A204.1 (cell line): ENCODE measurements around the gene BMP5.

ENCODE experiments used
- FAIRE-seq: peaks from 2 replicates; lab custom pipeline; 2012; peaks lifted over from hg19 to GRCh38; lab: Jason Lieb, UNC

BMP5 gene

DNA sequence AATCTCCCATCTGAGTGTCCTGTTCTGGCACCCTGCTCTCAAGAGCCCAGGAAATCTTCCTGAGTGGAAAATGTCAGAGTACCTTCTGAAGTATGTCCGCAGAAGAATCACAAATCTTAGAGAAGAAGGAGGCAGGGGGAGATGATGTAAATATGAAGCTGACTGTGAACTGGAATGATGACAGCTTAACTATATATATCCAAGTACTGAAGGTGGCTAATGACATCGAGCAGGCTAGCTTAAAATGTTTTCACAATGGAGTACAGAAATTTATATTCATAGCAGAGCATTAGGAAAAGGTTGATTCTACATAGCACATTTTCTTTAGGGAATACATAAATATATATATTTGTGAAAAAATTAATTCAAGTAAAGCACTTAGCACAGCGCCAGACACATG is 64.3 kb downstream of the BMP5 start:
- FAIRE-seq, result no peak

DNA sequence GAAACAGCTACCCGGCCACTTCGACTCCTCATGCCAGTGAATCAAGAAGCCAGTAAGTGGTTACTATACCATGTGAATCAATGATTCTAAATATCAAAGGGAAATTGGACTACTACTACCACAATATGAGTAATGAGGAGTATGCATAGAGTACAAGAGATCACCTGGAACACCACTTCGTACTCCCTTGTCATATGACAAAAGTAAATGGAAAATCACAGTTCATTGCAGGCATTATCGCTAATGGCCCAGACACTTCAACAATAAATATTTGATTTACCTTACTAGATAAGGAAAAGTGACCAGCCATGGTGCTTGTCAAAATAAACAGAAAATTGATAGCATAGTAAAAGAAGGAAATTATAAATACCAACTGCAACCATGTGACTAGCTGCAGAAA is 73.1 kb downstream of the BMP5 start:
- FAIRE-seq, result no peak

DNA sequence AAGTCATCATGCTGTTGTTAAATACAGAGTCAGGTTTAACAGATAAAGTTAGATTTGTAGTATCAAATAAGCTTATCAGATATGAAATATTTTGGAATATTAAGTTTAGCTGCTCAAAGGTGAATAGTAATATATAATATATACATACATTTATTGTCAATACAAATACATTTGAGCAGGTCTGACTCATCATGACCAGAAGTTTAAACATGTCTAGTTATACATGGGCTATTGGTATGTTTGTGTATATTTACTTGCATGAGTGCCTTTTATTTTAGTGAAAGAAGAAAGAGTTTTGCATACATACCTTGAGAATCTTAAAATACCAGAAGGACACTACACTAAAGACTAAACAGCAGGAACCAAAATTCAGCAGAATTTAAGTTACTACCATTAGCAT is 76.8 kb downstream of the BMP5 start:
- FAIRE-seq, result no peak

DNA sequence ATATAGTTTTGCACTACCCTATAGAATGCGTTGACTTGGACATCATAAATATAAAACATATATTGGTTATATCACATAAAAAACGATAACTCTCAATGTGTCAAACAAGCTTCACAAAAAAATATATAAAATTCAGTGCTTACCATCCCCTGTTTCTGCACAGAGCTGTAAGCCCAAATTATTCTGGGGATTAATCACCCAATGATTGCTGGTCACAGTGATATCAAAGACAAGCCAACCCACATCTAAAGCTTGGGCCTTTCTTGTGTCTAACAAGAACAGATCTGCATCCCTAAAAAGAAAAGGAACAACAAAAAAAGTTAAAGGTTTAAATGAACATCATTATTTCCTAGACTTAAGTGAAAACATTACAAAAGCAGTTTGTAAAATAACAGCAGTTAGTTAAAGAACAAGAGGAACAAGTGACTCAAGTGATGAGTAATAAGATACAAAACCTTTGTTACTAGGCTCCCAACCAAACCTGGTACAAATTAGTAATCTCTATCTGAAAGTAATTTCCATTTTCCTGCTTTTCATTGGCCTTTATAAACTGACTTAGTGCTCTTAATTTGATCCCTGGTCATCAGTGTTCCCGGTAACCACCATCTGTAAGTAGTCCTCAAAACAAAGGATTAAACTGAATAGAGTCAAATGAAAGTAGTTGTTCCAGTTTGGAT is 81.1 kb downstream of the BMP5 start:
- no peak for FAIRE-seq

- no peak for FAIRE-seq
These were observed 90.1 kb downstream of the BMP5 start for GRCh38 chr6:55785273-55785672.

GRCh38 chr6:55782275-55782674 is 93.1 kb downstream of the BMP5 start:
- FAIRE-seq, result no peak

DNA sequence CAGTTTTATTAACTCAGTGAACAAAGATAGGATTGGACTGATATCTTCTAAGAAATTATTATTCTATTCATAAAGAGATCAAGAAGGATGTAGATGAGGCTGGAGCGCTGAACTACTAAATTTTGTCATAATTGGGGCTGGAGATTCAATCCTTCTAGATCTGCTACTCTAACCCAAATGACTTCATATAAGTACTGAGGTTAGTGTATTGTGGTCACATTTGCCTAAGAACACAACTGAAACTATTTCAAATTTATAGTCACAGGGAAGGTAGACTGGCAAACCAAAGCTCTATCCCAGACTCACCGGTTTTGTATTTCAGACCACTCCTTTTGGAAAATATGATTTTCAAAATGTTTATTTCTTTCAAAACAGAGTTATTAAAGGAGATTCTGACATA is 96.7 kb downstream of the BMP5 start:
- no peak for FAIRE-seq

GRCh38 chr6:55777469-55777868 is 97.9 kb downstream of the BMP5 start:
- FAIRE-seq, result no peak

- no peak for FAIRE-seq
These were observed 99.3 kb downstream of the BMP5 start for GRCh38 chr6:55776113-55776512.

DNA sequence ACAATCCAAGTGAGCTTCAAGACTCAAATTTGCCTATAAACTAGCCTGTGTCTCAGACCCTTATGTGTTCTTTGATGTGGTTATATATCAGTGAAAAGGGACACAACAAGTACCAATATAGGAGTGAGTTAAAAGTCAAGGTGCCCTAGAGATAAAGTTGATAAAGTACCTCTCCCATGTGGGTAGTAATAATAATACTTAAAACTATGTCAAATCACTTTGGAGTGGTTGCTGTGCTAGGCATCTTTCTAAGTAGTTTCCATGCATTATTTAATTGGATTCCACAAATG is 100.4 kb downstream of the BMP5 start:
- FAIRE-seq, result no peak

- no peak for FAIRE-seq
These were observed 100.9 kb downstream of the BMP5 start for GRCh38 chr6:55774286-55775028.

GRCh38 chr6:55773620-55774216 is 101.7 kb downstream of the BMP5 start:
- FAIRE-seq, result no peak

DNA sequence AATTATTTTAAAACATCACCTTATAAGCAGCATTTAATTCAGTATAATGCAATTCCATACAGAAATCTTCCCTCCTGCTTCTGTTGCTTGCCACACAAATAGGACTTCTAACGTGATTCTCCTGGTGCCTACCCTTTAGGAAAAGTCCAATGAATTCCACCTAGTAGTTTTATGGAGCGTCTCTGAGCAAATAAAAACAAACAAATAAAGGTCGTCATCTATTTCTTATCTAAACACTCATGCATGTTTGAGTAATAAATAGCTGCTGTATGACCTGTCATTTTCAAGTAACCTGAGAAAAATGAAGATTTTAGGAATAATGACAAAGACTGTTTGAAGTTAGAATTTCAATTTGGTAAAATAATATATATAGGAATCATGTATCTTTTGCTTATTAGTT is 102.7 kb downstream of the BMP5 start:
- no peak for FAIRE-seq

- no peak for FAIRE-seq
These were observed 115.9 kb downstream of the BMP5 start for GRCh38 chr6:55759536-55759935.

DNA sequence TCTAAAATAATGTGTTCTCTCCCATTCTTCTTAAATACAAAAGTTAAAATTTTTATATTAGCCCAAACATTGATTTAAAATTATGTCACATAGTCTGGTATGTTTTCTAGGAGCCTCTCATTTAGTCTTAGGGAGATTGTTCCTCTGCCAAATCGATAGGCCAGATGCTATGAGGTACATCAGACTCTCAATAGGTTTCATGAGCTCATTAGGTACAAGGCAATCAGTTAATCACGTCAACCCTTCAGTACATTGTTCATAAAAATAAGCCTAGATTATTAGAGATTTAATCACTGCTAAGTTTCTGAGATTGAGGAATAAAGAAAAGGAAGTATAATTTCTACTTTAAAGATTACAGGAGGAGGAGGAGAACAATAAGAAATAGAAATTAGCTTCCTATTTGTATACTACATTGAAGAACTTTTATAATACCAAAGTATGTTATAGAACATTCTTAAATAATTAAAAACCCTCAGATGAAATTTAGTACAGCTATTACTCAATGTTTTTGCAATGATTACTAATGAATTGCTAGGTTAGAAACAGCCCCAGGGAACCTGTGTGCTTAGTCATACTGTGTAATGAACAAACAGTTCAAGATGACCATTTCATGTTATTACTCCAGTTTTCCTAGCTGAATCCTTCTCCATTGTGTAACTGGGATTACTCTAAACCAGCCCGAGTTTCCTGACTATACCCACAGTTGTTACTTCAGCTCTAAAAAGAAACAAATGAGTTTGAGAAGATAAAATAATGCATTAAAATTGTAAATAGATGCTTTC is 117.0 kb downstream of the BMP5 start:
- no peak for FAIRE-seq

DNA sequence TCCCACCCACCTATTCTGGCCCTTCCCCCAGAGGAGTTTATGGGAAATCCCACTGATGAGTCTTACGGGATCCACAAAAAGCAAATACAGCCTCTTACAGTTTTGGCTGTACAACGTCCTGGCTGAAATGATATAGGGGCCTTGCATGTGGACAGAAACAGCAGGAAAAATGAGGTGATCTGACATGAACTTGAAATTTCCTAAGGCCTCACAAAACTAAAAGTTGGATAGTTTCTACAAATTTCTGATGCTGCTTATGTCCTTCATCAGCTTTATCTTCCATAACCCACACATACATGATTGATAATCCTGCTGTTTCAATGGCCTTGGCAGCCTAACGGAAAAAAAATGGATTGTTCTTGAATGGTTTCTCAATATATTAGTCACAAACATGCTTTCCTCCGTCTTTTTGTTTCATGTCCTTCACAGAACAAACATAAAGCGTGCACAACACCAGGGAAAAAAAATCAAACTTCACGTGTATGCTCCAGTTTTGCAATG is 118.8 kb downstream of the BMP5 start:
- no peak for FAIRE-seq

GRCh38 chr6:55748880-55749279 is 126.5 kb downstream of the BMP5 start:
- no peak for FAIRE-seq

GRCh38 chr6:55746473-55746872 is 128.9 kb downstream of the BMP5 start:
- FAIRE-seq, result no peak

DNA sequence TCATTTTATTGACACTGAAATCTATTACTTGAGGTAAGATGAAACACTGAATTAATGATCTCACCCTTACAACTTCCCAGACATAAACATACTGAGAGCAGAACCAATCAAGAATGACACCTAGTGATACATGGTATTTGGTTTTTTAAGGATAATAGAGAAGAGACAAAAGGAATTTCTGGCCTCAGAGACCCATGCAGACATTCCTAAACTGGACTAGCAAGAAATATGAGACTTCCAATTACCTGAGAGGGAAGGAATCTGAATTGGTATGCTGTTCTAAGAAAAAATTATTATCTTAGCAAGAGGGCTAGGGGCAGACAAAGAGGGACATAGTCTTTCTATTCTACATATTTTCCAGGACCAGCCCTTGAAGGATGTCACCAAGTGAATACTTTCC is 141.1 kb downstream of the BMP5 start:
- FAIRE-seq, result no peak

GRCh38 chr6:55729665-55730064 is 145.7 kb downstream of the BMP5 start:
- no peak for FAIRE-seq

DNA sequence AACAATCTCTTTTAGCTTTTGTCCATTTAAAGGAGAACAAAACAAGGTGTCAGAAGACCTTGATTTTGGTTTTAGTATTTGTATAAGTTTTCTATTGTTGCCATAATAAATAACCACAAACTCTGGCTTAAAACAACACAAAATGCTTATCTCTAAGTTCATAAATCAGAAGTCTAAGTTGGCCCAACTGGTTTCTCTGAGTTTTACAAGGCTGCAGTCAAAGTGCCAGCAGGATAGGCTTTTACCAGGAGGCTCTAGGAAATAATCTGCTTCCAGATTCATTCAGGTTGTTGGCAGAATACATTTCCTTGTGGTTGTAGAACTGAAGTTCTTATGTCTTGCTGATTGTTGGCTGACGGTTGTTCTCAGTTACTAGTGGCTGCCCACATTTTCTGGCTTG is 149.2 kb downstream of the BMP5 start:
- FAIRE-seq, result no peak

DNA sequence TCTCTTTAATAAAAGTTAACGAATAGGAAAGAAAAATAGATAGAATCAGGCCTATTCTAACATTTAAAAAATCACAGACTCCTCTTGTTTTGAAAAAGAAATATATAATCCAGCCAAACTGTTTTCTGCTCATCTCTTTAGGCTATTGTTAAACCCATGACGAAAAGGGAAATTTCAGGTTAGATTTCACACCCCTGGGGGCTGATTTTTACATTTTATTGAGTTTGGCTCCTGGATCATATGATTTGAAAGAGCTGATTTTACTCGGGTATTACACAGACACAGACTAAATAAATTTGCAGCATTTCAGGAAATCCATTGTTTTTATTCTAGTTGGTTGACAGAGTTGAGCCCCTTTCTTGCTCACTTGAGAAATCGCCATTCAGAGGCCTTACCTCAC is 160.6 kb downstream of the BMP5 start:
- FAIRE-seq, result no peak

DNA sequence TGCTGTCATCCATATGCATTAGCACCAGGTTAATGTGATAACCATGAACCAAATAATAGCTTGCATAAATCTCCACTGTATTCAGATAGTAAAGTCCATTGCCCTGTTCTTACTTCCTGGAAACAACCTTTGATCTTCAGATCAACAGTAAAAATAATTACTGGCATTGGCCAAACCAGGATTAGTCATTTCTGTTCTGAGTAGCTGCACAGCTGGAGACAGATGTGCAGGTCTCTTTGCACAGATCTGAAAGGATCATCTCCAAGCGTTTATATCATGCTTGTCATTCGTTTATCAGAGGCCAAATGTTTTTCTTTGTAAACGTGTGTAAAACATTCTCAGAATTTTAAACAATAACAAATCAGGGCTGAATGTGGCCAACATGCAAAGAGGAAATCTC is 162.0 kb downstream of the BMP5 start:
- no peak for FAIRE-seq
